GM21619 (cell line): ENCODE results near the gene CSNK1G3.
"Not testable (repeated sequence)": the region's sequence is repeated elsewhere in the genome, so short reads cannot be mapped to it uniquely, and the experiment has no call there.

Source experiments
- ATAC-seq: cut with Tn5 transposase; IDR thresholded peaks from one replicate; pipeline ENCODE4 v1.9.1; 2021; ENCODE audit not compliant: unreplicated experiment

CSNK1G3 gene

DNA sequence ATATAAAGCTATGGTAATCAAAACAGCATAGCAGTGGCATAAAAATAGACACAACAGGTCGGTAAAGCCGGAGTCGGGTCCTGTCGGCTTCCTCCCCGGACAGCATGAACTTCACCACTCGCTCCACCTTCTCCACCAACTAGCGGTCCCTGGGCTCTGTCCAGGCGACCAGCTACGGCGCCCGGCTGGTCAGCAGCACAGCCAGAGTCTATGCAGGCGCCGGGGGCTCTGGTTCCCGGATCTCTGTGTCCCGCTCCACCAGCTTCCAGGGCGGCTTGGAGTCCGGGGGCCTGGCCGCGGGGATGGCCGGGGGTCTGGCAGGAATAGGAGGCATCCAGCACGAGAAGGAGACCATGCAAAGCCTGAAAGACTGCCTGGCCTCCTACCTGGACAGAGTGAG is 124.0 kb downstream of the CSNK1G3 start:
- ATAC-seq = no peak

DNA sequence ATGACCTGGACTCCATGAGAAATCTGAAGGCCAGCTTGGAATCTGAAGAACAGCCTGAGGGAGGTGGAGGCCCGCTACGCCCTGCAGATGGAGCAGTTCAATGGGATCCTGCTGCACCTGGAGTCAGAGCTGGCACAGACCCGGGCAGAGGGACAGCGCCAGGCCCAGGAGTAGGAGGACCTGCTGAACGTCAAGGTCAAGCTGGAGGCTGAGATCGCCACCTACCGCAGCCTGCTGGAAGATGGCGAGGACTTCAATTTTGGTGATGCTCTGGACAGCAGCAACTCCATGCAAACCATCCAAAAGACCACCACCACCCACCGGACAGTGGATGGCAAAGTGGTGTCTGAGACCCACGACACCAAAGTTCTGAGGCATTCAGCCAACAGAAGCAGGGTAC is 125.1 kb downstream of the CSNK1G3 start:
- ATAC-seq = not testable (repeated sequence)

GRCh38 chr5:123639244-123639643 is 127.3 kb downstream of the CSNK1G3 start:
- no peak for ATAC-seq

DNA sequence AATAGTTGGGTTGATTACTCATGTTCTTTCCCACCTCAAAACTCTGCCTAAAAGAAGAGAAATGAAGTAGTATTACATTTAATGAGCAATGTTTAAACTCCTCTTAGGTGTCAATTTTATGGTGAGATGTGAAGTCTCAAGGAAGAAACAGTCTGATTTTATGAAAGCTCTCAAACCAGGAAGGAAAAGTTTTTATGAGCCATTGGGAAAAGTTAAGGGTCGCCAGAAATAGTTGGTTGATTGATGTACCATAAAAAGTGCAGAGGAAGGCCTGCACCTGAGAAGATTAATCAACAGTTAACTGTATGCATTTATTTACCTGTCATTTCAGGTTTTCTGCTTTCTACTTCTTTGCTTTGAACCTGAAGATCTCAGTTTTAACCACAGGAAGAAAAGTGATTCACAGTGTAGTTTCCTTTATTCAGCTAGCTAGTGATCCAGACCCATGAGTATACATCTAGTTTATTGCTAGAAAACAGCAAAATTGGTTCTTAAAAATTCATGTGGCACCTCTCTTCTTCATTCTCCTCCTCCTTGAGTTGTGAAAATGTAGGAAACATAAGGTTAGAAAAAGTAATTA is 133.1 kb downstream of the CSNK1G3 start:
- no peak for ATAC-seq

GRCh38 chr5:123647066-123647465 is 135.1 kb downstream of the CSNK1G3 start:
- ATAC-seq = no peak

- ATAC-seq = no peak
Measured at GRCh38 chr5:123651234-123651633, 139.3 kb downstream of the CSNK1G3 start.

DNA sequence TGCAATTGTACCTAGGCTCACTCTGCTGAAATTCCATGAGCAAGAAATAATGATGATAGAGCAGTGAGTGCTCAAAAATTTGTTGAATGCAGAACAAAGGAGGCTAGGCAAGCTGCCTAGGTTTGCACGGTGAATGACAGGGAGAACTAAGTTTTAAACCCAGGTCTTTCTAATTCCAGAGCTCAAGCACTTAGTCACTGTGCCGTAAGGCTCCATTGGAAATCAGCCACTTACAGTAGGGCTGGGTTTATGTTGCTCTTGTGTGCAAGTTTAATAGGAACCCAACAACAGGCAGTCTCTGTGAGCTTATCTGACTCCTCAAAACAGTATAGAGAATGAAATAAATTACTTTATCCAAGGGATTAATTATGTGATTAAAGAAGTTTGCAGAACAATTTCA is 147.0 kb downstream of the CSNK1G3 start:
- no peak for ATAC-seq

GRCh38 chr5:123659495-123659894 is 147.5 kb downstream of the CSNK1G3 start:
- no peak for ATAC-seq

DNA sequence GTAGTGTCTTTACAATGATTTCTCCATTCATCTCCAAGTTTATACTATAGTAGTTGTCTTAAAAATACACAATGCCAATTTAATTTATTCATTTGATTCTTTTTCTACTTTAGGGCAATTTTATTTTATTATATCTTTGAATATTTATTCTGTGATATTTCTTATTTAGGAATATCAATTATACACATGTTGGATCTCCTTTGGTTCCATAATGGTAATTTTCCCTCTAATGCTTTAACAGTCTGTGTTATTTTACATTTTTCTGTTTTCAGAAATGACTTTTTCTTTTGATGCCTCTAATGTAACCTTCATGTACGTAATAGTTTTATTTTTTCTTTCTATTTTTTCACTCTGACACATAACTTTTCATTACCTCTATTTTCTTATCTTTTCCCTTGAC is 153.0 kb downstream of the CSNK1G3 start:
- ATAC-seq = no peak

- no peak for ATAC-seq
Measured at GRCh38 chr5:123665822-123666371, 153.9 kb downstream of the CSNK1G3 start.
